ENCODE data around the gene IGFBP1.

IGFBP1 gene

DNA sequence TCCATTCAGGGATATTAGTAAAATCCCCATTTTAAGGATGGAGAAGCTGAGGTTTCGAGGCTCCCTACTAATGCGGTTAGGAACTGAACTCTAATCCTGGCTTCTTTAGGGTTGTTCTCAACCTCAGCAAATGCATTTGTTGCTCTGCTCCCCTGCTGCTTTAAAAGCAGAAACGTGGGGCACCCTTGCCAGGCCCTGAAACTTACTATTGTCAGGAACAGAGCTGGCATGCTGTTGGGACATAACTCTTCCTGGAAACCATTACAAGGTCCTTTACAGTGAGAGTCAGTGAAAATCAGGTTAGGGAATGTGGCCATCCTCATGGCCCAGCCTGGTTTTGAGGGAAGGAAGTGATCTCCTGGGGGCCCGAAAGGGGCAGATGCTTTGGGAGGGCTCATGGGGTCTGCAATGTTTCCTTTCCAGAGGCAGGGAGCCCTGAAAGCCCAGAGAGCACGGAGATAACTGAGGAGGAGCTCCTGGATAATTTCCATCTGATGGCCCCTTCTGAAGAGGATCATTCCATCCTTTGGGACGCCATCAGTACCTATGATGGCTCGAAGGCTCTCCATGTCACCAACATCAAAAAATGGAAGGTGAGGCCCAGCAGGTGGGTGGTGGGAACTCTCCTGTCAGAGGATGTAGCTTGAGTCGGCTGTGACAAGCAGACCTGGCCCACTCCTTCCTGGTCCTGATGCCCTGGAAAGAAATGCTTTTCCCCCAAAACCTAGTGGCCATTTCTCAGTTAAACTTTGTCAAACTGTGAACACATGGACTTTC, 2.0 kb downstream of the IGFBP1 start:
- DNase-seq (ENCODE audit: low spot score), result no peak
- Histone ChIP-seq H3K9ac (ENCODE audit: low read depth, low read length, poor library complexity) (no peak overlapping the region), H3K4me2 (ENCODE audit: insufficient read depth, low read length, poor library complexity, severe bottlenecking) (no peak overlapping the region), H3K4me1 (ENCODE audit: control insufficient read depth in 2 of 2, insufficient read depth in 1 of 2, low read depth in 1 of 2, low read length in 2 of 2) (peaks cover 3 to 6% of the 10 kb centered on the region in 2 donors), H3K79me1 (ENCODE audit: low read depth, low read length) (no peaks in the 10 kb centered on the region), H2AK5ac (ENCODE audit: low read depth, low read length) (no peak overlapping the region), H2AFZ (ENCODE audit: low read length) (no peak overlapping the region), H2BK120ac (ENCODE audit: low read depth, low read length) (no peak overlapping the region), H3K4ac (ENCODE audit: low read length) (no peak overlapping the region), H3K23ac (ENCODE audit: low read depth, low read length, poor library complexity) (no peak overlapping the region), H3K18ac (ENCODE audit: low read length) (no peak overlapping the region), H2BK5ac (ENCODE audit: low read length) (no peak overlapping the region), H4K91ac (ENCODE audit: low read depth, low read length, poor library complexity) (no peak overlapping the region), H3K27me3 (ENCODE audit: control insufficient read depth in 3 of 3, insufficient read depth in 3 of 3, low read depth in 1 of 3, low read length in 3 of 3) (peaks cover 0 to 80% (median 33%) of the 10 kb centered on the region in 3 experiments), H3K14ac (ENCODE audit: low read length) (no peak overlapping the region), H3K27ac (replicated peaks; ENCODE audit: low read length) (no peak overlapping the region), H2BK15ac (ENCODE audit: low read length) (no peak overlapping the region), H3K9me3 (replicated peaks in 1 of 2; ENCODE audit: control insufficient read depth in 2 of 2, insufficient read depth in 1 of 2, low read depth in 1 of 2, low read length in 2 of 2) (peaks cover 0 to 2% of the 10 kb centered on the region in 2 donors), H3K4me3 (ENCODE audit: low read length in 2 of 2) (no peak overlapping the region), H2BK12ac (ENCODE audit: low read length) (no peak overlapping the region), H4K8ac (ENCODE audit: low read depth, low read length) (no peak overlapping the region), H3K36me3 (replicated peaks in 1 of 2; ENCODE audit: control insufficient read depth in 2 of 2, insufficient read depth in 2 of 2, low read length in 2 of 2) (no peaks in the 10 kb centered on the region)
- no CpG with 5 or more reads among the region's 8 CpGs for WGBS, 2 donors (ENCODE audit: extremely low coverage in 2 of 2, insufficient read length in 2 of 2, insufficient replicate concordance in 1 of 2)

DNA sequence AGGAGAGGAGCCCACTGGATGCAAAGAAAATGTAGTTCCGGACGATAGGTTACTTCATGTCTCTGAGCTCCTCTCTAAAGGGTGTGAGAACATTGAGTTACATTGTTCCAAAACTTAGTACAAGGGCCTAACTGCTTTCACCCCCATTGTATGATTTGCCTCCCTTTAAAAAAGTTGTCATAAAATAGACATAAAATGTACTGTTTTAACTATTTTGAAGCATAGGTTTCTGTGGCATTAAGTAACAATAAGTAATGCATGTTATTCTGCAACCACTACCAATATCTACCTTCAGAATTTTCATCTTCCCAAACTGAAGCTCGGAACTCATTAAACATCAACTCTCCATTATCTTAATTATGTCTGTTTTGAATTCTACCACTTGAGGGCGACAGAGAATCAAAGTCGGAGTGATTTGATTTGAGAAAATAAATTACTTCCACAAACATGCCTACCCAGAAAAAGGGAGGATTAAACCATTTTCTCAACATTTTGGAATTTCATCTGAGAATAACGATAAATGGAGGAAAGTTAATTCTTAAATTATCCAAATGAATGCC, 2.7 kb downstream of the IGFBP1 start:
- Histone ChIP-seq H3K36me3 (replicated peaks in 1 of 2; ENCODE audit: control insufficient read depth in 2 of 2, insufficient read depth in 2 of 2, low read length in 2 of 2) (no peaks in the 10 kb centered on the region), H3K27me3 (ENCODE audit: control insufficient read depth in 3 of 3, insufficient read depth in 3 of 3, low read depth in 1 of 3, low read length in 3 of 3) (peaks cover 0 to 74% (median 33%) of the 10 kb centered on the region in 3 experiments), H3K9ac (ENCODE audit: low read depth, low read length, poor library complexity) (no peak overlapping the region), H3K4me1 (ENCODE audit: control insufficient read depth in 2 of 2, insufficient read depth in 1 of 2, low read depth in 1 of 2, low read length in 2 of 2) (peaks cover 3 to 6% of the 10 kb centered on the region in 2 donors), H3K14ac (ENCODE audit: low read length) (no peak overlapping the region), H3K18ac (ENCODE audit: low read length) (no peak overlapping the region), H2BK5ac (ENCODE audit: low read length) (no peak overlapping the region), H3K79me1 (ENCODE audit: low read depth, low read length) (no peaks in the 10 kb centered on the region), H3K4me3 (ENCODE audit: low read length in 2 of 2) (no peak overlapping the region), H2BK15ac (ENCODE audit: low read length) (no peak overlapping the region), H3K4me2 (ENCODE audit: insufficient read depth, low read length, poor library complexity, severe bottlenecking) (no peak overlapping the region), H2BK120ac (ENCODE audit: low read depth, low read length) (no peak overlapping the region), H4K91ac (ENCODE audit: low read depth, low read length, poor library complexity) (no peak overlapping the region), H2BK12ac (ENCODE audit: low read length) (no peak overlapping the region), H3K27ac (replicated peaks; ENCODE audit: low read length) (no peak overlapping the region), H2AK5ac (ENCODE audit: low read depth, low read length) (no peak overlapping the region), H3K9me3 (replicated peaks in 1 of 2; ENCODE audit: control insufficient read depth in 2 of 2, insufficient read depth in 1 of 2, low read depth in 1 of 2, low read length in 2 of 2) (peaks cover 0 to 2% of the 10 kb centered on the region in 2 donors), H4K8ac (ENCODE audit: low read depth, low read length) (no peak overlapping the region), H3K23ac (ENCODE audit: low read depth, low read length, poor library complexity) (no peak overlapping the region), H2AFZ (ENCODE audit: low read length) (no peak overlapping the region), H3K4ac (ENCODE audit: low read length) (no peak overlapping the region)
- WGBS, 2 donors (ENCODE audit: extremely low coverage in 2 of 2, insufficient read length in 2 of 2, insufficient replicate concordance in 1 of 2), result no CpG with 5 or more reads among the region's 6 CpGs
- DNase-seq (ENCODE audit: low spot score), result peak; percentile 42

DNA sequence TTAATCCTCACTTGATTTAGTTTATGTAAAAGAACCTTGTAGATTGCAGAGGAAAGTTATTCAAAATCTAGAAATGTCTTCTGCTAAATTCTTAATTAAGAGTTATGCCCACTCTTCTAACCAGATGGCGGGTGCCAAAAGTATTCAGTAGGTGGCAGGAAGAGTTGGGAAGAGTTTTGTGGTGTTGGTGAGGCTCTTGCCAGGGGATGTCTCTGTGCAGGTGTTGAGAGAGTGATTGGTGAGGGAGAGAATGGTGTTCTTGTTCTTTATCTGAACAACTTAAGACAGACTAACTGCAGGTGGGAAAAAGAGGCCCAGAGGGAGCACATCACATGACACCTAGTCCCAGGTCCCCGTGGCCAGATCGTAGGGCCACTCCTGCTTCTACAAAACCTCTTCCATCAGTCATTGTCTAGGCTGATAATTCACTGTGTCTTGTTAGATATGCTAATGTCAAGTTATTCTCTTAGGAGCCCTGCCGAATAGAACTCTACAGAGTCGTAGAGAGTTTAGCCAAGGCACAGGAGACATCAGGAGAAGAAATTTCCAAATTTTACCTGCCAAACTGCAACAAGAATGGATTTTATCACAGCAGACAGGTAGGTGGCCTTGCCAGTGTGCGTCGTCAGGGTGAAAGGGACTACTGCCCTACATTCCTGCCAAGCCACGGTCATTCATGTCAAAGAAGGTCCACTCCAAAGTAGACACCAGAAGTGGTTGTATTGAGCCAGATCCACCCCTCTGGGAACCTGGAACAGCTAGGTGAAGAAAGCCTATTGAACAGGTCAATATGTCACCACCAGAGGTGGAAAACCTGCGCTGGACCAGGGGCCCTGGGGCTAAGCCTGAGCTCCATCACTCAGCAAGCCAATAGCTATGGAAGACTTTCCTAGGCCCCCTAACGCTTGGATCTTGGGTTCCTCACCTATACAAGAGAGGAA, 3.4 kb downstream of the IGFBP1 start:
- H3K14ac ChIP-seq (ENCODE audit: low read length), result no peak overlapping the region
- H3K18ac ChIP-seq (ENCODE audit: low read length), result no peak overlapping the region
- H2BK5ac ChIP-seq (ENCODE audit: low read length), result no peak overlapping the region
- no peak overlapping the region for H2AFZ ChIP-seq (ENCODE audit: low read length)
- no peak overlapping the region for H3K23ac ChIP-seq (ENCODE audit: low read depth, low read length, poor library complexity)
- no peak overlapping the region for H3K4me2 ChIP-seq (ENCODE audit: insufficient read depth, low read length, poor library complexity, severe bottlenecking)
- no peak overlapping the region for H2BK120ac ChIP-seq (ENCODE audit: low read depth, low read length)
- H2BK15ac ChIP-seq (ENCODE audit: low read length), result no peak overlapping the region
- H3K9me3 ChIP-seq (replicated peaks in 1 of 2; ENCODE audit: control insufficient read depth in 2 of 2, insufficient read depth in 1 of 2, low read depth in 1 of 2, low read length in 2 of 2), result peaks cover 0 to 2% of the 10 kb centered on the region in 2 donors
- H3K36me3 ChIP-seq (replicated peaks in 1 of 2; ENCODE audit: control insufficient read depth in 2 of 2, insufficient read depth in 2 of 2, low read length in 2 of 2), result no peaks in the 10 kb centered on the region
- no peak overlapping the region for H2AK5ac ChIP-seq (ENCODE audit: low read depth, low read length)
- no peak overlapping the region for H3K9ac ChIP-seq (ENCODE audit: low read depth, low read length, poor library complexity)
- H4K91ac ChIP-seq (ENCODE audit: low read depth, low read length, poor library complexity), result no peak overlapping the region
- no peak for DNase-seq (ENCODE audit: low spot score)
- no peak overlapping the region for H2BK12ac ChIP-seq (ENCODE audit: low read length)
- H3K79me1 ChIP-seq (ENCODE audit: low read depth, low read length), result no peaks in the 10 kb centered on the region
- WGBS, 2 donors (ENCODE audit: extremely low coverage in 2 of 2, insufficient read length in 2 of 2, insufficient replicate concordance in 1 of 2), result no CpG with 5 or more reads among the region's 10 CpGs
- no peak overlapping the region for H3K27ac ChIP-seq (replicated peaks; ENCODE audit: low read length)
- no peak overlapping the region for H3K4me3 ChIP-seq (ENCODE audit: low read length in 2 of 2)
- H3K4me1 ChIP-seq (ENCODE audit: control insufficient read depth in 2 of 2, insufficient read depth in 1 of 2, low read depth in 1 of 2, low read length in 2 of 2), result peaks cover 3 to 6% of the 10 kb centered on the region in 2 donors
- H4K8ac ChIP-seq (ENCODE audit: low read depth, low read length), result no peak overlapping the region
- H3K4ac ChIP-seq (ENCODE audit: low read length), result no peak overlapping the region
- H3K27me3 ChIP-seq (ENCODE audit: control insufficient read depth in 3 of 3, insufficient read depth in 3 of 3, low read depth in 1 of 3, low read length in 3 of 3), result peaks cover 0 to 68% (median 33%) of the 10 kb centered on the region in 3 experiments

Measured in neuronal stem cell (in vitro differentiated cells).